H9 (cell line): ENCODE measurements around the gene CCNY. TPM values are rescaled to one million over a fixed set of nuclear protein-coding genes. Genes with fewer than 3 reads are reported as not detected.

Source experiments
- DNase-seq: peaks from one replicate; pipeline ENCODE4 v3.0.0-alpha.2; 2017
- H2AFZ ChIP-seq: one replicate; pipeline ENCODE4 v1.6.1; 2013; ENCODE audit warnings: mild to moderate bottlenecking, low read length, control low read depth, moderate library complexity
- H2AK5ac ChIP-seq: 2 replicates; pipeline ENCODE4 v1.6.1; 2013; ENCODE audit warnings: low read length, control low read depth, mixed read lengths; ENCODE audit not compliant: insufficient read length
- H2BK120ac ChIP-seq: one replicate; pipeline ENCODE4 v1.6.1; 2013; ENCODE audit warnings: low read depth, mild to moderate bottlenecking, low read length, control low read depth, inconsistent platforms; ENCODE audit not compliant: poor library complexity, severe bottlenecking
- H2BK12ac ChIP-seq: 2 replicates; pipeline ENCODE4 v1.6.1; 2013; ENCODE audit warnings: low read length, control low read depth, mixed read lengths, low read depth; ENCODE audit not compliant: insufficient read length
- H2BK15ac ChIP-seq: 2 replicates; pipeline ENCODE4 v1.6.1; 2013; ENCODE audit warnings: low read depth, low read length, control low read depth
- H2BK20ac ChIP-seq: one replicate; pipeline ENCODE4 v1.6.1; 2013; ENCODE audit warnings: low read depth, mild to moderate bottlenecking, low read length, control low read depth, inconsistent platforms; ENCODE audit not compliant: poor library complexity, severe bottlenecking
- H2BK5ac ChIP-seq: 2 replicates; pipeline ENCODE4 v1.6.1; 2013; ENCODE audit warnings: low read length, control low read depth, mixed read lengths; ENCODE audit not compliant: insufficient read length
- H3K14ac ChIP-seq: 2 replicates; pipeline ENCODE4 v1.6.1; 2013; ENCODE audit warnings: low read length, control low read depth; ENCODE audit not compliant: insufficient read depth
- H3K18ac ChIP-seq: 2 replicates; pipeline ENCODE4 v1.6.1; 2013; ENCODE audit warnings: low read depth, mild to moderate bottlenecking, mixed read lengths, low read length, control low read depth; ENCODE audit not compliant: insufficient read length
- H3K23ac ChIP-seq: 2 replicates; pipeline ENCODE4 v1.6.1; 2013; ENCODE audit warnings: low read length, control low read depth, mixed read lengths, low read depth; ENCODE audit not compliant: insufficient read length
- H3K23me2 ChIP-seq: 2 replicates; pipeline ENCODE4 v1.6.1; 2013; ENCODE audit warnings: low read depth, mild to moderate bottlenecking, mixed read lengths, low read length, control low read depth; ENCODE audit not compliant: insufficient read length, poor library complexity, severe bottlenecking
- H3K27ac ChIP-seq: 2 replicates; pipeline ENCODE4 v1.5.1; 2013; ENCODE audit warnings: low read length, control low read depth, mixed read lengths, low read depth; ENCODE audit not compliant: insufficient read length
- H3K27me3 ChIP-seq: 2 replicates; pipeline ENCODE4 v1.6.1; 2013; ENCODE audit warnings: low read length, control low read depth, inconsistent platforms; ENCODE audit not compliant: insufficient read depth
- H3K4ac ChIP-seq: 2 replicates; pipeline ENCODE4 v1.6.1; 2013; ENCODE audit warnings: low read depth, mild to moderate bottlenecking, control low read depth, inconsistent platforms, low read length, moderate library complexity
- H3K4me1 ChIP-seq: 2 replicates; pipeline ENCODE4 v1.6.1; 2013; ENCODE audit warnings: low read length, control low read depth, inconsistent platforms; ENCODE audit not compliant: insufficient read depth
- H3K4me2 ChIP-seq: 2 replicates; pipeline ENCODE4 v1.6.1; 2013; ENCODE audit warnings: low read length, control low read depth, mixed read lengths; ENCODE audit not compliant: insufficient read length, insufficient read depth
- H3K56ac ChIP-seq: 2 replicates; pipeline ENCODE4 v1.6.1; 2013; ENCODE audit warnings: low read depth, mild to moderate bottlenecking, mixed read lengths, low read length, control low read depth; ENCODE audit not compliant: insufficient read length
- H3K79me1 ChIP-seq: 2 replicates; pipeline ENCODE4 v1.6.1; 2013; ENCODE audit warnings: low read depth, mild to moderate bottlenecking, moderate library complexity, low read length, control low read depth, inconsistent platforms; ENCODE audit not compliant: insufficient read depth, poor library complexity, severe bottlenecking
- H3K79me2 ChIP-seq: 2 replicates; pipeline ENCODE4 v1.6.1; 2013; ENCODE audit warnings: low read length, control low read depth, inconsistent platforms; ENCODE audit not compliant: insufficient read depth
- H3K9ac ChIP-seq: 2 replicates; pipeline ENCODE4 v1.6.1; 2013; ENCODE audit warnings: low read length, control low read depth, mixed read lengths; ENCODE audit not compliant: insufficient read length; ENCODE audit errors: extremely low read depth
- H3K9me3 ChIP-seq: one replicate; pipeline ENCODE4 v1.6.1; 2013; ENCODE audit warnings: low read depth, low read length, inconsistent platforms; ENCODE audit not compliant: control insufficient read depth
- H3T11ph ChIP-seq: one replicate; pipeline ENCODE4 v1.6.1; 2013; ENCODE audit warnings: mild to moderate bottlenecking, low read length, control low read depth, inconsistent platforms
- H4K20me1 ChIP-seq: one replicate; pipeline ENCODE4 v1.6.1; 2013; ENCODE audit not compliant: control insufficient read depth, insufficient read length, insufficient read depth
- H4K5ac ChIP-seq: 2 replicates; pipeline ENCODE4 v1.6.1; 2013; ENCODE audit warnings: low read depth, mild to moderate bottlenecking, mixed read lengths, low read length, control low read depth; ENCODE audit not compliant: insufficient read length
- H4K8ac ChIP-seq: replicated peaks from 2 replicates; pipeline ENCODE4 v1.6.1; 2013; ENCODE audit warnings: low read length, control low read depth, mixed read lengths, low read depth; ENCODE audit not compliant: insufficient read length
- H4K91ac ChIP-seq: 2 replicates; pipeline ENCODE4 v1.6.1; 2013; ENCODE audit warnings: low read depth, mild to moderate bottlenecking, moderate library complexity, mixed read lengths, low read length, control low read depth; ENCODE audit not compliant: insufficient read length
- H3K27ac Mint-ChIP-seq, 3 experiments: 2 replicates in 2 of 3; 3 replicates in 1 of 3; pipeline ENCODE4 v1.8.0; 2020 to 2021; ENCODE audit warnings: mixed read lengths in 3 of 3, mild to moderate bottlenecking in 1 of 3, moderate library complexity in 1 of 3
- H3K27me3 Mint-ChIP-seq: 2 replicates; pipeline ENCODE4 v1.8.0; 2021; ENCODE audit warnings: low read depth, mild to moderate bottlenecking, moderate library complexity, mixed read lengths
- H3K36me3 Mint-ChIP-seq, 3 experiments: 2 replicates in 2 of 3; 3 replicates in 1 of 3; pipeline ENCODE4 v1.8.0; 2020 to 2021; ENCODE audit warnings: low read depth in 3 of 3, mixed read lengths in 3 of 3; ENCODE audit not compliant: insufficient read depth in 1 of 3
- H3K4me1 Mint-ChIP-seq, 2 experiments: 2 replicates each; pipeline ENCODE4 v1.8.0; 2020; ENCODE audit warnings: mixed read lengths in 2 of 2
- H3K4me3 Mint-ChIP-seq, 2 experiments: 2 replicates in 1 of 2; 3 replicates in 1 of 2; pipeline ENCODE4 v1.8.0; 2020 to 2021; ENCODE audit warnings: mild to moderate bottlenecking in 2 of 2, mixed read lengths in 2 of 2, moderate library complexity in 1 of 2
- H3K9me3 Mint-ChIP-seq, 2 experiments: 2 replicates in 1 of 2; 3 replicates in 1 of 2; pipeline ENCODE4 v1.8.0; 2020; ENCODE audit warnings: mild to moderate bottlenecking in 2 of 2, mixed read lengths in 2 of 2, moderate library complexity in 1 of 2
- WGBS: extraction: QIAGEN DNeasy Blood & Tissue Kit; methylation state at CpG from one replicate; pipeline ENCODE4 v1.1.7; 2013; ENCODE audit warnings: missing lambda C conversion rate, low lambda C conversion rate, mixed read lengths; ENCODE audit not compliant: insufficient read length; ENCODE audit errors: extremely low coverage; 5-methylcytosine and 5-hydroxymethylcytosine counted together
- total RNA-seq: library from RNA; stranded (reverse); gene quantifications from 2 replicates; pipeline ENCODE4 v1.2.1, GENCODE V29; 2021
- TF ChIP-seq, protein P1 (sequence below): fragments of 200-600 bp; sonication (generic); conservative IDR thresholded peaks from 3 replicates; pipeline ENCODE4 v1.8.0; 2021; ENCODE audit warnings: antibody characterized with exemption, mild to moderate bottlenecking

CCNY gene
- total RNA-seq, 1 experiment from 2014 or later = 62.1 TPM

- Mint-ChIP-seq H3K27ac (no peak overlapping the region), H3K9me3 (no peaks in the 10 kb centered on the region; a peak in 3 of 5 replicates), H3K4me1 (peaks cover 11 to 13% of the 10 kb centered on the region in 2 experiments), H3K36me3 (peaks cover 4 to 10% (median 5%) of the 10 kb centered on the region in 3 experiments; a peak in 5 of 7 replicates), H3K4me3 (no peak overlapping the region), H3K27me3 (no peaks in the 10 kb centered on the region)
- Histone ChIP-seq H3K23ac (no peak overlapping the region), H3K18ac (no peak overlapping the region), H3K9me3 (no peaks in the 10 kb centered on the region), H4K5ac (no peak overlapping the region), H3K4me2 (no peak overlapping the region), H3K79me1 (no peaks in the 10 kb centered on the region), H3K27ac (no peak overlapping the region), H3K4ac (no peak overlapping the region), H2BK120ac (no peak overlapping the region), H3K14ac (no peak overlapping the region), H2BK5ac (no peak overlapping the region), H2BK20ac (no peak overlapping the region), H3K27me3 (no peaks in the 10 kb centered on the region), H4K91ac (no peak overlapping the region), H3K4me1 (no peaks in the 10 kb centered on the region), H2BK15ac (no peak overlapping the region), H2AFZ (no peak overlapping the region), H3T11ph (no peak overlapping the region), H2BK12ac (no peak overlapping the region), H3K23me2 (no peaks in the 10 kb centered on the region), H3K56ac (no peak overlapping the region), H3K9ac (no peak overlapping the region), H4K20me1 (no peaks in the 10 kb centered on the region), H2AK5ac (no peak overlapping the region), H3K79me2 (no peaks in the 10 kb centered on the region), H4K8ac (no peak overlapping the region)
- DNase-seq = no peak
- no CpG with 5 or more reads among the region's 3 CpGs for WGBS
- TF ChIP-seq, protein P1, sequence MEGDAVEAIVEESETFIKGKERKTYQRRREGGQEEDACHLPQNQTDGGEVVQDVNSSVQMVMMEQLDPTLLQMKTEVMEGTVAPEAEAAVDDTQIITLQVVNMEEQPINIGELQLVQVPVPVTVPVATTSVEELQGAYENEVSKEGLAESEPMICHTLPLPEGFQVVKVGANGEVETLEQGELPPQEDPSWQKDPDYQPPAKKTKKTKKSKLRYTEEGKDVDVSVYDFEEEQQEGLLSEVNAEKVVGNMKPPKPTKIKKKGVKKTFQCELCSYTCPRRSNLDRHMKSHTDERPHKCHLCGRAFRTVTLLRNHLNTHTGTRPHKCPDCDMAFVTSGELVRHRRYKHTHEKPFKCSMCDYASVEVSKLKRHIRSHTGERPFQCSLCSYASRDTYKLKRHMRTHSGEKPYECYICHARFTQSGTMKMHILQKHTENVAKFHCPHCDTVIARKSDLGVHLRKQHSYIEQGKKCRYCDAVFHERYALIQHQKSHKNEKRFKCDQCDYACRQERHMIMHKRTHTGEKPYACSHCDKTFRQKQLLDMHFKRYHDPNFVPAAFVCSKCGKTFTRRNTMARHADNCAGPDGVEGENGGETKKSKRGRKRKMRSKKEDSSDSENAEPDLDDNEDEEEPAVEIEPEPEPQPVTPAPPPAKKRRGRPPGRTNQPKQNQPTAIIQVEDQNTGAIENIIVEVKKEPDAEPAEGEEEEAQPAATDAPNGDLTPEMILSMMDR = no peak
Measured at GRCh38 chr10:35576730-35577129, 240.4 kb downstream of the CCNY start.
